A673 (cell line): ENCODE results near the gene CTDNEP1.

ENCODE experiments used
- EZH2 ChIP-seq: fragments of 200-600 bp; sonication (generic); IDR thresholded peaks from 2 replicates; pipeline ENCODE4 v1.6.1; 2017; ENCODE audit warnings: borderline replicate concordance, low read depth, mild to moderate bottlenecking, mixed read lengths, antibody characterized with exemption, low read length; ENCODE audit not compliant: poor library complexity, severe bottlenecking
- TF ChIP-seq, protein P1 (sequence below): fragments of 300-800, 200-600 bp; sonication (generic); conservative IDR thresholded peaks from 2 replicates; pipeline ENCODE4 v1.5.1; 2017; ENCODE audit warnings: low read depth, mild to moderate bottlenecking, antibody characterized with exemption, low read length, moderate library complexity, mixed read lengths

DNA sequence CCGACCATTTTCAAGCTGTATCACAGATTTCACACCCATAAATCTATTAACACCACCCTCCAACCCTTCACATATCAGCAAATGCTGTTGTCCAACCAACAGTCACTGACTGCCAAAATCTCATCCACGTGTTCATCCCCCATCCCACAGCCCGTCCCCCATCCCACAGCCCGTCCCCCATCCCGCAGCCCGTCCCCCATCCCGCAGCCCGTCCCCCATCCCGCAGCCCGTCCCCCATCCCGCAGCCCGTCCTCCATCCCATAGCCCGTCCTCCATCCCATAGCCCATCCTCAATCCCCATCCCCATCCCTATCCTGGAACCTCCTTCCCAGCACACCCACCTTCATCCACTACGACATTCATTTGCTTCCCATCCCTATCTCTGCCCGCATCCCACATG, 46.0 kb downstream of the CTDNEP1 start:
- TF ChIP-seq, protein P1, sequence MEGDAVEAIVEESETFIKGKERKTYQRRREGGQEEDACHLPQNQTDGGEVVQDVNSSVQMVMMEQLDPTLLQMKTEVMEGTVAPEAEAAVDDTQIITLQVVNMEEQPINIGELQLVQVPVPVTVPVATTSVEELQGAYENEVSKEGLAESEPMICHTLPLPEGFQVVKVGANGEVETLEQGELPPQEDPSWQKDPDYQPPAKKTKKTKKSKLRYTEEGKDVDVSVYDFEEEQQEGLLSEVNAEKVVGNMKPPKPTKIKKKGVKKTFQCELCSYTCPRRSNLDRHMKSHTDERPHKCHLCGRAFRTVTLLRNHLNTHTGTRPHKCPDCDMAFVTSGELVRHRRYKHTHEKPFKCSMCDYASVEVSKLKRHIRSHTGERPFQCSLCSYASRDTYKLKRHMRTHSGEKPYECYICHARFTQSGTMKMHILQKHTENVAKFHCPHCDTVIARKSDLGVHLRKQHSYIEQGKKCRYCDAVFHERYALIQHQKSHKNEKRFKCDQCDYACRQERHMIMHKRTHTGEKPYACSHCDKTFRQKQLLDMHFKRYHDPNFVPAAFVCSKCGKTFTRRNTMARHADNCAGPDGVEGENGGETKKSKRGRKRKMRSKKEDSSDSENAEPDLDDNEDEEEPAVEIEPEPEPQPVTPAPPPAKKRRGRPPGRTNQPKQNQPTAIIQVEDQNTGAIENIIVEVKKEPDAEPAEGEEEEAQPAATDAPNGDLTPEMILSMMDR: no peak
- no peak for TF ChIP-seq EZH2
